Thymus (tissue), 11 donors: Measurements from ENCODE around the gene PPFIBP2. TPM values are rescaled to one million over a fixed set of nuclear protein-coding genes. Genes with fewer than 3 reads are reported as not detected.

ENCODE experiments used
- DNase-seq, 9 donors: peaks; one replicate each; pipeline ENCODE4 v3.0.0-alpha.2; 2013; ENCODE audit warnings: low spot score in 9 of 9, low read depth in 6 of 9, missing footprints in 1 of 9
- H3K27ac ChIP-seq, 2 donors: one replicate each; pipeline ENCODE4 v1.5.1; 2013; ENCODE audit warnings: control low read depth in 1 of 2, low read depth in 1 of 2, low read length in 1 of 2, mild to moderate bottlenecking in 1 of 2, moderate library complexity in 1 of 2
- H3K27me3 ChIP-seq, 2 donors: one replicate each; pipeline ENCODE4 v1.5.1; 2013; ENCODE audit warnings: low read length in 1 of 2; ENCODE audit not compliant: control insufficient read depth in 2 of 2, insufficient read depth in 1 of 2
- H3K36me3 ChIP-seq, 2 donors: one replicate each; pipeline ENCODE4 v1.5.1; 2013; ENCODE audit warnings: low read length in 1 of 2, mild to moderate bottlenecking in 1 of 2, moderate library complexity in 1 of 2; ENCODE audit not compliant: control insufficient read depth in 2 of 2, insufficient read depth in 2 of 2
- H3K4me1 ChIP-seq, 2 donors: one replicate each; pipeline ENCODE4 v1.5.1; 2013; ENCODE audit warnings: low read length in 2 of 2; ENCODE audit not compliant: control insufficient read depth in 2 of 2, insufficient read depth in 2 of 2
- H3K4me3 ChIP-seq, 2 donors: one replicate each; pipeline ENCODE4 v1.5.1; 2013; ENCODE audit warnings: low read length in 2 of 2, control low read depth in 1 of 2, mild to moderate bottlenecking in 1 of 2
- H3K9me3 ChIP-seq, 2 donors: one replicate each; pipeline ENCODE4 v1.5.1; 2013; ENCODE audit warnings: low read length in 1 of 2, mild to moderate bottlenecking in 1 of 2; ENCODE audit not compliant: control insufficient read depth in 2 of 2, insufficient read depth in 1 of 2
- WGBS: extraction: QIAGEN DNeasy Blood & Tissue Kit; methylation state at CpG from one replicate; pipeline ENCODE4 v1.1.7; 2013; 5-methylcytosine and 5-hydroxymethylcytosine counted together
- polyA plus RNA-seq: library from polyadenylated mRNA; stranded (reverse); fragments of 200-250 nt; gene quantifications from one replicate; pipeline ENCODE4 v1.2.3, GENCODE V29; 2013
- total RNA-seq: library from RNA; stranded (reverse); fragments of 120-200 nt; gene quantifications from one replicate; pipeline ENCODE4 v1.2.4, GENCODE V29; 2013
- donor health status: healthy.

The PPFIBP2 gene
- total and polyA plus RNA-seq, 2 donors = 5.6 to 6.0 TPM

DNA sequence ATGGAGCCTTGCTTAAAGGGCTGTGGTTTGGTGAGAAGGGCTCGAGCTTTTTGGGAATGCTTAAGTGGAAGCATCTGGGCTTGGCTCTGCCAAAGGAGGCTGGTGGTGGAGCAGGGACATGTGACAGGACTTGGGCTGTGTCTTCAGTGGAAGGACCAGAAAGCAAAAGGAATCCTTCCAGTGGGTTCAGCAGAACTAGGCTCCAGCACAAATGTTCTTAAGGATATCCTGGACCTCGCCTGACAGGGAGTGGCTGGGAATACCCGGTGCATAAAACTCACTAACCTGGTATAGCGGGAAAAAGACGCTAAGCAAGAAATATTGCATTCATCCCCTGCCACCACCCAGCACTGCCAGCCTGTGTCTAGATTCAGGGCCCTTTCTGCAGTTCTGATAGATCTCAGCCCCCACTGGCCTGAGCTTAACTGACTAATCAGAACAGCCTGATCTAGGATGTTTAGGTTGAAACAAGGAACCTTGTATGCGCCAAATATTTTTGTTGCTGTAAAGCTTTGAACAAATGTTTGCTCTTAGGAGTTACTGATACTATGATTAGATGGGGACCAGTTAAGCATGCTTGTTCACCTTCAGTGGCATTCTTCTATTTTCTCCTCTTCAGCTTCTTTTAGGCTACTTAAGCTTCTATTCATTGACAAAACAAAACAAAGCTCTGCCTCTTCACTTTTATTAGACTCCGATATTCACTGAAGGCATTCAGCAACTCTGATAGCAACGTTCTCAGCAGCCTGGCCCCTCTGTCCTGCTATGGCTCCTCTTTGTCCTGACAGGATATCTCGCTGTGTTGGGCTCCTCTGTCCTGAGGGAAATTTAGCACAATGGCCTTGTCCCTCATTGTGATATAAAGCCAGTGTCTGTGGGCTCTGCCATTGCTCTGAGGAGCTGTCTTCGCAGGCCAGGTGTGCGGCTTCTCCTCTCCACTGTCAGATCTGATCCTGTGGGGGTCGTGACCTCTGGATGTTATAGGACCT lies 25.0 kb downstream of the PPFIBP2 start:
- Histone ChIP-seq H3K27ac (no peak overlapping the region), H3K36me3 (no peaks in the 10 kb centered on the region), H3K4me1 (no peaks in the 10 kb centered on the region), H3K9me3 (no peaks in the 10 kb centered on the region), H3K4me3 (no peak overlapping the region), H3K27me3 (no peaks in the 10 kb centered on the region)
- no peak for DNase-seq
- 91% methylated on average over 12 of the region's 12 CpGs for WGBS

- Histone ChIP-seq H3K9me3 (no peaks in the 10 kb centered on the region), H3K27me3 (no peaks in the 10 kb centered on the region), H3K4me3 (no peak overlapping the region), H3K36me3 (no peaks in the 10 kb centered on the region), H3K27ac (no peak overlapping the region), H3K4me1 (no peaks in the 10 kb centered on the region)
- WGBS = 92% methylated on average over 8 of the region's 8 CpGs
- DNase-seq = no peak
Observed at GRCh38 chr11:7540830-7541555, 27.2 kb downstream of the PPFIBP2 start.

DNA sequence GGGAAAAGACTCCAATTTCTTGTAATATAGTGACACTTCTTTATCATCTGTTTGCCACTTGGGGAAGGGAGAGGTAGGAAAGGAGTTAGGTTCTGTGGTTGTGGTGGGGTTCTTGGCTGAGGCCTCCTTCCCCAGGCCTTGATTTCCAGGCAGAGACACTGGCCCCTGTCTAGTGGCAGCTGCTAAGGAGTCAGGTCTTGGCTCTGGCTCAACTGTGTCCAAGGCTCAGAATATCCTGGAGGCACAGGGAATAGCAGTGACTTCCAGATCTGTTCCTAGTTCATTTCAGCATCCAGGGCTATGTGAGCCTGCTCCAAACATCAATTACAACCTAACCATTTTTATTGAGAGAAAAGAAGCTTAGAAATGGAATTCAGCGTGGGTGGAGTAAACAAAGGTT lies 29.5 kb downstream of the PPFIBP2 start:
- no peaks in the 10 kb centered on the region for H3K36me3 ChIP-seq
- no peaks in the 10 kb centered on the region for H3K9me3 ChIP-seq
- H3K4me3 ChIP-seq = no peak overlapping the region
- no peak overlapping the region for H3K27ac ChIP-seq
- no peak for DNase-seq
- no peaks in the 10 kb centered on the region for H3K27me3 ChIP-seq
- no peaks in the 10 kb centered on the region for H3K4me1 ChIP-seq
- 100% methylated on average over 1 of the region's 1 CpG for WGBS

DNA sequence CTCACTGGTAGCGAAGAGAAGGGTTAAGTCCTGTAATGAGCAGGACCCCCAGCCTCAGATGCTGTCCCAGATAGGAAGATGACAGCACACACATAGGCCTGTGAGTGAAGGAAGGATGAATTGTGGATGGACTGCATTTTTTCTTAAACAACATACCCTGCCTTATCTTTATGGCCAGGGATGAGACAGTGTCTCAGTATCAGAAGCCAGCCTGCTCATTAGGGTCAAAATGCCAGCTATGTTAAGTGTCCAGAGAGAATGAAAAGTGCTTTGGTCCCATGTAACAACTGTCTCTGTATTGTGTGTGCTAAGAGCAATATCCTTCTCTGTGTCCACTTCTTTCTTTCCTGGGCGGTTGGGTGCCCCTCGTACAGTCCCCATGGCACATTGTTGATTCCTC lies 30.2 kb downstream of the PPFIBP2 start:
- no peak overlapping the region for H3K4me3 ChIP-seq
- H3K36me3 ChIP-seq = no peaks in the 10 kb centered on the region
- DNase-seq = no peak
- 95% methylated on average over 3 of the region's 3 CpGs for WGBS
- no peaks in the 10 kb centered on the region for H3K4me1 ChIP-seq
- no peak overlapping the region for H3K27ac ChIP-seq
- H3K9me3 ChIP-seq = no peaks in the 10 kb centered on the region
- H3K27me3 ChIP-seq = no peaks in the 10 kb centered on the region

DNA sequence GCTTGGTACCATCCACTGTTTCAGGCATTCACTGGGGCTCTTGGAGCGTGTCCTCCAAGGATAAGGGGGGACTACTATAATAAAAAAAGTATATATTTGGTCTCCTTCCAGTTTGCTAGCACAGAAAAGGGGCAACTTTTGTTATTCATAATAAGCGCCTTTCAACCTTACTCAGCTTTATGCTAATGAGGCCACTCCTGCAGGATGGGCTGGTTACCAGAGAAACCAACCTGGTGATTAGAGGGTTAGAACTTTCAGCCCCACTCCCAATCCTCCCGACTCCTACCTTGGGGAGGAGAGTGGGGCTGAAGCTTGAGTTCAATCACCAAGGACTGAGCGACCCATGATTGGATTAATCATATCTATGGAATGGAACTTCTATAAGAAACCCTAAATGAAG lies 31.8 kb downstream of the PPFIBP2 start:
- no peaks in the 10 kb centered on the region for H3K36me3 ChIP-seq
- no peak overlapping the region for H3K4me3 ChIP-seq
- H3K9me3 ChIP-seq = no peaks in the 10 kb centered on the region
- no peak for DNase-seq
- no peak overlapping the region for H3K27ac ChIP-seq
- no peaks in the 10 kb centered on the region for H3K4me1 ChIP-seq
- H3K27me3 ChIP-seq = no peaks in the 10 kb centered on the region
- WGBS = 92% methylated on average over 4 of the region's 4 CpGs

DNA sequence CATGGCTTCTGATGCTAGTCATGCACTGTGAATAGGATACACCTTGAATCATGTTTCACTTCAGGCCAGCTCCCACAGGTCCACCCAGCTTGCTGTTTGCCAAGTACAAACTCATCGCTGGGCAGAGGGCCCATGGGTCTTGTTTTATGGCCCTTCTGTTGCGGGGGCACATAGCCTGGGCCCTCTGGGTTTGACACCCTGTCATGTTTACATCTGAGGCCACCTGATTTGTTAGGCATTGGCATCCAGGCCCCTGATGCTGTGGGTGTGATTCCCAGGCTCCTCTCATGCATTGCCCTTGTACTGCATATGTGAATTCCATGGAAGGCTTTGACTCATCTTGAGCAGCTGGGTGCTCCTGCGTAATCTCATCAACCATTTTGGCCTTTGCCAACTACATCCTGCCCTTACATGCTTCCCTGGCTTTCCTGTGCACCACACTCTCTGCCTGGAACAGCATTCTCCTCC lies 32.6 kb downstream of the PPFIBP2 start:
- 92% methylated on average over 3 of the region's 3 CpGs for WGBS
- Histone ChIP-seq H3K9me3 (no peaks in the 10 kb centered on the region), H3K27me3 (no peaks in the 10 kb centered on the region), H3K4me1 (no peaks in the 10 kb centered on the region), H3K27ac (no peak overlapping the region), H3K4me3 (no peak overlapping the region), H3K36me3 (no peaks in the 10 kb centered on the region)
- DNase-seq = no peak

DNA sequence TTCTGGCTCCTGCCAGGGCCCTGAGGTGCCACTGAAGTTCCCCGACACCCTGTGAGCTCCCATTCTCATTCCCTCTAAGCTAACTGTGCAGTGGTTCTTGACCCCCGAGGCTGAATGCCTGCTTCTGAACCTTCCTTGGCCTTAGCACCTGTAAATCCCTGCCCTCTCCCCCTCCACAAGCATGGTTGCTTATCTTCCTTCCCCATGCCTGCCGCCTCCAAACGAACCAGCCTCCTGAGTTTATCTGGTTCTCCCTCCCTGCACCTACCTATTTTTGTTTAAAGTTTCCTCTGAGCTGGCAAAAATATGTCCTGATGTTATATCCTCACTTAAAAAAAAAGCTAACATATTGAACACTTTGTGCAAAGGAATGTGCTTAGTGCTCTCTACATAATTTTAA lies 33.9 kb downstream of the PPFIBP2 start:
- H3K27ac ChIP-seq = no peak overlapping the region
- H3K9me3 ChIP-seq = no peaks in the 10 kb centered on the region
- no peaks in the 10 kb centered on the region for H3K27me3 ChIP-seq
- WGBS = 92% methylated on average over 4 of the region's 4 CpGs
- no peak overlapping the region for H3K4me3 ChIP-seq
- H3K4me1 ChIP-seq = no peaks in the 10 kb centered on the region
- no peaks in the 10 kb centered on the region for H3K36me3 ChIP-seq
- no peak for DNase-seq

GRCh38 chr11:7548659-7549274 lies 35.0 kb downstream of the PPFIBP2 start:
- Histone ChIP-seq H3K27ac (no peak overlapping the region), H3K9me3 (no peaks in the 10 kb centered on the region), H3K27me3 (no peaks in the 10 kb centered on the region), H3K4me1 (no peaks in the 10 kb centered on the region), H3K4me3 (no peak overlapping the region), H3K36me3 (no peaks in the 10 kb centered on the region)
- 83% methylated on average over 7 of the region's 7 CpGs for WGBS
- DNase-seq = no peak

DNA sequence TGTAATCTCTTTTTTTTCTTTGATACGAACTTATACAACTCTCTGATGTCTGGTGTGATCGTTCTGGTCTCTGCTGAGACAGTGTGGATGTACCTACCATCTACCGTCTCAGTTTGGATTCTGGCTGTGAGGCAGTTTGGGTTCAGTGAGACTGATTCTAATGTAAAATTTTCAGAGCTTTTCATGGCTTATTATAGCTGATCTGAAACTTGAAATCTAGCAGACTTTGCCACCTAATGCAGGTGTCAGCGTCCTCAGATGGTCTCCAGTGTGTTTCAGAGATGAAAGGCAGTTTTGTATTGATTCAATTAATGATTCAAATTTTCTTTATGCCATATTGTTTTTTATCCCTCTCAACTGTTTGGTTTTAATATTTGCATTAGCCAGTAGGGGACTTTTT lies 35.9 kb downstream of the PPFIBP2 start:
- no peak overlapping the region for H3K4me3 ChIP-seq
- no peaks in the 10 kb centered on the region for H3K4me1 ChIP-seq
- no peaks in the 10 kb centered on the region for H3K27me3 ChIP-seq
- WGBS = 69% methylated on average over 4 of the region's 4 CpGs
- H3K27ac ChIP-seq = no peak overlapping the region
- H3K36me3 ChIP-seq = no peaks in the 10 kb centered on the region
- DNase-seq = no peak
- no peaks in the 10 kb centered on the region for H3K9me3 ChIP-seq
